ENCODE results near the gene CEACAM18. TPM values are rescaled to one million over a fixed set of nuclear protein-coding genes. Genes with fewer than 3 reads are reported as not detected.

CEACAM18 gene
- polyA plus RNA-seq, 1 of the 3 experiments (the other 2 are of a cell fraction), result not detected

DNA sequence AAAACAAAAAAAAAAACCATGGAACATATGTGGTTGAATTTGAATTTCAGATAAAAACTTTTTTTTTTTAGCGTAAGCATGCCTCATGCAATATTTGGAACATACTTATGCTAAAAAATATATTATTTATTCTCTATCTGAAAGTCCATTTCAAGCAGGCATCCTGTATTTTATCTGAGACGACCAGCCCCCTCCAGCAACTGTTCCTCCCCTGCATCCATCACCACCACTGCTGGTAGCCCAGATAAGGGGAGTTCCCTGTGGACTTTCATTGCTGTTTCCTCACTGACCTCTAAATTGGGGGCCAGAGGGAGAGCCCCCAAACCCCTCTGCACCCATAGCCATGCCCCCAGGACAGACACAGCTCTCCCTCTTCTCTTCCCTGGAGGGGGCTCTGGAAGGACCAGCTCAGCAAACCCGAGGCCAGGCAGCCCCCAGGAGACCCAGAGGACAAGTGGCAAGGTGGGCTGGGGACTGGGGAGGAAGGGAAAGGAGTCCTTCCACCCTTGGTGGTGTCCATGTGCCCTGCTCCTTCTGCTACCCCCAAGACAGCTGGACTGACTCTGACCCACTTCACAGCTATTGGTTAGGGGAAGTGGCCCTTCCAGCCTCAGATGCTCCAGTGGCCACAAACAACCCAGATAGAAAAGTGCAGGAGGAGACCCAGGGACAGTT is 29.9 kb downstream of the CEACAM18 start (continued):
- TF ChIP-seq TCF12 (IDR thresholded peaks at IDR 0.05), result no peak
- no peak for TF ChIP-seq CHD2 (IDR thresholded peaks at IDR 0.05; ENCODE audit: low read length, partially characterized antibody)
- TF ChIP-seq EP300 (IDR thresholded peaks at IDR 0.05; ENCODE audit: borderline replicate concordance in 1 of 2, low read depth in 1 of 2, low read length in 1 of 2), result no peak
- TF ChIP-seq RXRA (IDR thresholded peaks at IDR 0.05; ENCODE audit: borderline replicate concordance, low read depth), result no peak
- TF ChIP-seq, protein P1, sequence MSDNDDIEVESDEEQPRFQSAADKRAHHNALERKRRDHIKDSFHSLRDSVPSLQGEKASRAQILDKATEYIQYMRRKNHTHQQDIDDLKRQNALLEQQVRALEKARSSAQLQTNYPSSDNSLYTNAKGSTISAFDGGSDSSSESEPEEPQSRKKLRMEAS (IDR thresholded peaks at IDR 0.05; ENCODE audit: low read depth), result no peak
- TF ChIP-seq FOXM1 (IDR thresholded peaks at IDR 0.05; ENCODE audit: low read depth), result no peak

DNA sequence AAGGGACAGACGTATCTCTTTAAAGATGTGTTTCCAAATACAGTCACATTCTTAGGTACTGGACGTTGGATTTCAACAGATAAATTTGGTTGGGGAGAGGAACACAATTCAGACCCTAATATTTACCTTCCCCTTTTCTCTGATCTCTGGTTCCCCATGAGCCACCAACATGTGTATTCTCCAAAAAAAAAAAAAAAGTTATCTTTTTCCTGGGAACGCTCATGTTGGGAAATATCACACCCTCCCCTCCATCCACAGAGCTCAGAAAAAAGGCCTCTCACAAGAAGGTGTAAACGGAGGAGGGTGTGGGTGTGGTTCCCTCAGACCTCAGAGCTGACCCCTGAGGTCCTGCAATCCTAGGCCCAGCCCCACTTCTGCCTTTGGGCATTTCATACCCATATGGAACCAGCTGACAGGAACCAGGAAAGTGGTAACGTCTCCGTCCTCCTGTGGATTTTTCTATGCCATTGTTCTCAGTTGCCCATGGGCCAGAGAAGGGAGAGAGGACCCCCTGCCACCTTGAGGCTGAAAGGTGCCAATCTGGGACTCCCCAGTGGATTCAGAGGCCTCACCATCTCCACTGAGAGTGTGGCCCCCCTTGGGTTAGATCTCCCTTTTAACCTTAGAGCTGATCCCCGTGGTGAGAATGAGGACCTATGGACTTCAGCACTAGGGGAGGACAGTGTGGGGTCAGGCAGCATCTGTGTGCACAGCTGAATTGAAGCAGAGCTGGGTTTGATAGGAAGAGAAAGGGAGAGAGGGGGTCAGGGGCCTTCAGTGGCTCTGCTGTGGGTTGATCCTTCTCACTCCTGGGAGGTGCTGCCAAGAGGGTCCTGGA is 31.7 kb downstream of the CEACAM18 start:
- H3K9me2 ChIP-seq, result no peaks in the 10 kb centered on the region
- H3K4me2 ChIP-seq, result no peak overlapping the region
- no peaks in the 10 kb centered on the region for H4K20me1 ChIP-seq (ENCODE audit: insufficient read depth)
- WGBS (ENCODE audit: low lambda C conversion rate), result 5% methylated on average over 7 of the region's 7 CpGs
- H3K4me3 ChIP-seq (ENCODE audit: low read depth in 2 of 2, low read length in 1 of 2), result no peak overlapping the region
- H3K27ac ChIP-seq (ENCODE audit: low read depth in 2 of 2, low read length in 1 of 2), result no peak overlapping the region
- ChIA-PET CTCF (interaction anchor here (0.7 to 1.8 kb wide), 4 partner anchors 26 to 151 kb away, joined by 3 to 4 read pairs (median 3); no protein-coding TSS in a partner anchor), POLR2A (no interaction called here)
- H2AFZ ChIP-seq (ENCODE audit: low read depth), result no peak overlapping the region
- H3K9me3 ChIP-seq, result no peaks in the 10 kb centered on the region
- no peaks in the 10 kb centered on the region for H3F3A ChIP-seq (replicated peaks; ENCODE audit: insufficient read depth)
- peaks cover 25% of the 10 kb centered on the region; the same call in 1 of the 2 replicates for H3K27me3 ChIP-seq (ENCODE audit: insufficient read depth)
- no peaks in the 10 kb centered on the region for H3K4me1 ChIP-seq (ENCODE audit: control insufficient read depth in 1 of 2, insufficient read depth in 2 of 2, low read depth in 1 of 2, low read length in 1 of 2)
- H3K79me2 ChIP-seq (ENCODE audit: insufficient read depth), result no peaks in the 10 kb centered on the region
- DNase-seq, result no peak
- no peaks in the 10 kb centered on the region for H3K36me3 ChIP-seq (replicated peaks in 1 of 2; ENCODE audit: control insufficient read depth in 1 of 2, insufficient read depth in 2 of 2, low read length in 1 of 2)
- no peak overlapping the region for H3K9ac ChIP-seq
- TF ChIP-seq SIN3A (IDR thresholded peaks at IDR 0.05; ENCODE audit: borderline replicate concordance, low read depth, low read length), result no peak

DNA sequence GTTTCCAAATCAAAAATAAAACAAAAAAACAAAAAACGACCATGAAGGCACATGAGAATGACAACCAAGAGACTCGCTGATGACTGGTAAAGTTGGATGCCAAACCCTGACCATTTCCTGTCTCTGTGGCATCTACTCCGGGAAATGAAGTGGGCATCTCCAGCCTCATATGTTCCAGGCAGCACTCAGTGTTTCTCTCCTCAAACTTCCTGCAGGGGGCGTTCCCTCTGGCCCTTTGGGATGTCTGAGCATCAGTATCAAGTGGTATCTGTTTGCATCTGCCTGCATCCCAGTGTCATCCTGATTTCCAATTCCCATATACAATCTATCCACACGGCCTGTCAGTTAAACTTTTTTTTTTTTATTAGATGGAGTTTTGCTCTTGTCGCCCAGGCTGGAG is 33.0 kb downstream of the CEACAM18 start:
- 4% methylated on average over 6 of the region's 6 CpGs for WGBS (ENCODE audit: low lambda C conversion rate)
- H3K27me3 ChIP-seq (ENCODE audit: insufficient read depth), result peaks cover 25% of the 10 kb centered on the region; the same call in 1 of the 2 replicates
- TF ChIP-seq EP300 (IDR thresholded peaks at IDR 0.05; ENCODE audit: borderline replicate concordance in 1 of 2, low read depth in 1 of 2, low read length in 1 of 2), result no peak
- TF ChIP-seq, protein P2, sequence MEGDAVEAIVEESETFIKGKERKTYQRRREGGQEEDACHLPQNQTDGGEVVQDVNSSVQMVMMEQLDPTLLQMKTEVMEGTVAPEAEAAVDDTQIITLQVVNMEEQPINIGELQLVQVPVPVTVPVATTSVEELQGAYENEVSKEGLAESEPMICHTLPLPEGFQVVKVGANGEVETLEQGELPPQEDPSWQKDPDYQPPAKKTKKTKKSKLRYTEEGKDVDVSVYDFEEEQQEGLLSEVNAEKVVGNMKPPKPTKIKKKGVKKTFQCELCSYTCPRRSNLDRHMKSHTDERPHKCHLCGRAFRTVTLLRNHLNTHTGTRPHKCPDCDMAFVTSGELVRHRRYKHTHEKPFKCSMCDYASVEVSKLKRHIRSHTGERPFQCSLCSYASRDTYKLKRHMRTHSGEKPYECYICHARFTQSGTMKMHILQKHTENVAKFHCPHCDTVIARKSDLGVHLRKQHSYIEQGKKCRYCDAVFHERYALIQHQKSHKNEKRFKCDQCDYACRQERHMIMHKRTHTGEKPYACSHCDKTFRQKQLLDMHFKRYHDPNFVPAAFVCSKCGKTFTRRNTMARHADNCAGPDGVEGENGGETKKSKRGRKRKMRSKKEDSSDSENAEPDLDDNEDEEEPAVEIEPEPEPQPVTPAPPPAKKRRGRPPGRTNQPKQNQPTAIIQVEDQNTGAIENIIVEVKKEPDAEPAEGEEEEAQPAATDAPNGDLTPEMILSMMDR (IDR thresholded peaks at IDR 0.05), result peak; percentile 42
- no peaks in the 10 kb centered on the region for H3K9me3 ChIP-seq
- no peak overlapping the region; a peak in 1 of 4 replicates for H3K4me3 ChIP-seq (ENCODE audit: low read depth in 2 of 2, low read length in 1 of 2)
- ChIA-PET CTCF (interaction anchor here (1.8 kb wide), 1 partner anchor 150 kb away, joined by 4 read pairs; no protein-coding TSS in a partner anchor), POLR2A (no interaction called here)
- H3F3A ChIP-seq (replicated peaks; ENCODE audit: insufficient read depth), result no peaks in the 10 kb centered on the region
- peak; percentile 27 for DNase-seq
- no peaks in the 10 kb centered on the region for H3K9me2 ChIP-seq
- H3K36me3 ChIP-seq (replicated peaks in 1 of 2; ENCODE audit: control insufficient read depth in 1 of 2, insufficient read depth in 2 of 2, low read length in 1 of 2), result no peaks in the 10 kb centered on the region
- H3K9ac ChIP-seq, result no peak overlapping the region
- H3K27ac ChIP-seq (ENCODE audit: low read depth in 2 of 2, low read length in 1 of 2), result no peak overlapping the region
- no peaks in the 10 kb centered on the region for H3K4me1 ChIP-seq (ENCODE audit: control insufficient read depth in 1 of 2, insufficient read depth in 2 of 2, low read depth in 1 of 2, low read length in 1 of 2)
- H3K79me2 ChIP-seq (ENCODE audit: insufficient read depth), result no peaks in the 10 kb centered on the region
- H2AFZ ChIP-seq (ENCODE audit: low read depth), result no peak overlapping the region
- no peaks in the 10 kb centered on the region for H4K20me1 ChIP-seq (ENCODE audit: insufficient read depth)
- no peak overlapping the region for H3K4me2 ChIP-seq

Data from SK-N-SH (cell line).